HG03469 (cell line): ENCODE measurements around the gene GDE1.
"Not testable (repeated sequence)": the region's sequence is repeated elsewhere in the genome, so short reads cannot be mapped to it uniquely, and the experiment has no call there.

ENCODE experiments used
- ATAC-seq: cut with Tn5 transposase; IDR thresholded peaks from one replicate; pipeline ENCODE4 v1.9.1; 2021; ENCODE audit warnings: mild to moderate bottlenecking, moderate library complexity, moderate number of reproducible peaks; ENCODE audit not compliant: unreplicated experiment

Gene GDE1

GRCh38 chr16:19521471-19522396 is at the start of gene GDE1:
Gene GDE1 (minus strand): TSS chr16:19522098. CDS start chr16:19521964, 134 bp downstream.
- peak; percentile 69 for ATAC-seq

GRCh38 chr16:19567560-19567959 is 45.7 kb upstream of the GDE1 start:
- no peak for ATAC-seq

GRCh38 chr16:19566362-19566761 is 44.5 kb upstream of the GDE1 start:
- ATAC-seq, result no peak

- ATAC-seq, result no peak
Observed at GRCh38 chr16:19563377-19563776, 41.5 kb upstream of the GDE1 start.

GRCh38 chr16:19560078-19560477 is 38.2 kb upstream of the GDE1 start:
- ATAC-seq, result no peak

- ATAC-seq, result no peak
Observed at GRCh38 chr16:19559242-19559910, 37.5 kb upstream of the GDE1 start.

- no peak for ATAC-seq
Observed at GRCh38 chr16:19555938-19556771, 34.3 kb upstream of the GDE1 start.

- ATAC-seq, result peak; percentile 94
Observed at GRCh38 chr16:19555186-19555937, 33.5 kb upstream of the GDE1 start, which contains the start of gene VPS35L. Gene VPS35L (plus strand): TSS chr16:19555703. CDS start chr16:19555730, 27 bp downstream.

GRCh38 chr16:19549673-19550072 is 27.8 kb upstream of the GDE1 start:
- ATAC-seq, result no peak

- ATAC-seq, result no peak
Observed at GRCh38 chr16:19548144-19548543, 26.2 kb upstream of the GDE1 start.

- ATAC-seq, result not testable (repeated sequence)
Observed at GRCh38 chr16:19543278-19543996, 21.5 kb upstream of the GDE1 start.

- ATAC-seq, result no peak
Observed at GRCh38 chr16:19542138-19542821, 20.4 kb upstream of the GDE1 start.

GRCh38 chr16:19540241-19540970 is 18.5 kb upstream of the GDE1 start:
- no peak for ATAC-seq

GRCh38 chr16:19532601-19533000 is 10.7 kb upstream of the GDE1 start:
- no peak for ATAC-seq

- ATAC-seq, result no peak
Observed at GRCh38 chr16:19528666-19529065, 6.8 kb upstream of the GDE1 start.

- no peak for ATAC-seq
Observed at GRCh38 chr16:19527161-19527560, 5.3 kb upstream of the GDE1 start.

- ATAC-seq, result no peak
Observed at GRCh38 chr16:19525385-19525723, 3.5 kb upstream of the GDE1 start.

- ATAC-seq, result no peak
Observed at GRCh38 chr16:19524616-19525384, 2.9 kb upstream of the GDE1 start.
